HG03103 (cell line): ENCODE measurements around the gene GABBR2.

Source experiments
- ATAC-seq: cut with Tn5 transposase; IDR thresholded peaks from one replicate; pipeline ENCODE4 v1.9.1; 2021; ENCODE audit warnings: low read depth; ENCODE audit not compliant: unreplicated experiment

Gene GABBR2

DNA sequence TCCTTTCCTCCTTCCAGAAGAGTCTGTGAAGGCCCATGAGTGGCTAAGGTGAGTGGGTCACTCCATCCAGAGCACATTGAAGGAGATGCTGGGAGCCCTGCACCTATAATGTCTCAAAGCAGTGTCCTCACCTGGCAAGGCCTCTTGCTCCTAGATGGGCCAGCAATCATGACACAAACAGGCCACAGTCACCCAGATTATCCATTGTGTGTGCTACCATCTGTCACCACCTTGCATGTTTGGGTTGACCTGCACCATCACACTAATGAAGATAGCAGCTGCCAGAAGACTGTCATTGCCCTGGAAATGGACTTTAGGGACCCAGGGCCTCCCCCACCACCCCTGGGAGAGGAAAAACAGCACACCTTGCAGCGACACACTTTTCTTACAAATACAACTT lies 69.6 kb downstream of the GABBR2 start:
- ATAC-seq: no peak

DNA sequence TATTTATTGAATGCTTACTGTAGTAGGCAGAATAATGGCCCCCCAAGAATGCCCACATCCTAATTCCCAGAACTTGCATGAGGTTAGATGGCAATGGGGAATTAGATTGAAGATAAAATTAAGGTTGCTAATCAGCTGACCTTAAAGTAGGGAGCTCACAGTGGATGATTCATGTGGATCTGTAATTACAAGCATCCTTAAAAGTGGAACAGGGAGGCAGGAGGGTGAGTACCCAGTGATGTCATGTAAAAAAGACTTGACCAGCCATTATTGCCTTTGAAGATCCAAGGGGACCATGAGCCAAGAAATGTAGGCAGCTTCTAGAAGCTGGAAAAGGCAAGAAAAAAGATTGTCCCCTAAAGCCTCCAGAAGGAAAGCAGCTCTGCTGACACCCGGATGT lies 71.4 kb downstream of the GABBR2 start:
- ATAC-seq: no peak

- ATAC-seq: no peak
Measured at GRCh38 chr9:98635374-98635773, 73.4 kb downstream of the GABBR2 start.

DNA sequence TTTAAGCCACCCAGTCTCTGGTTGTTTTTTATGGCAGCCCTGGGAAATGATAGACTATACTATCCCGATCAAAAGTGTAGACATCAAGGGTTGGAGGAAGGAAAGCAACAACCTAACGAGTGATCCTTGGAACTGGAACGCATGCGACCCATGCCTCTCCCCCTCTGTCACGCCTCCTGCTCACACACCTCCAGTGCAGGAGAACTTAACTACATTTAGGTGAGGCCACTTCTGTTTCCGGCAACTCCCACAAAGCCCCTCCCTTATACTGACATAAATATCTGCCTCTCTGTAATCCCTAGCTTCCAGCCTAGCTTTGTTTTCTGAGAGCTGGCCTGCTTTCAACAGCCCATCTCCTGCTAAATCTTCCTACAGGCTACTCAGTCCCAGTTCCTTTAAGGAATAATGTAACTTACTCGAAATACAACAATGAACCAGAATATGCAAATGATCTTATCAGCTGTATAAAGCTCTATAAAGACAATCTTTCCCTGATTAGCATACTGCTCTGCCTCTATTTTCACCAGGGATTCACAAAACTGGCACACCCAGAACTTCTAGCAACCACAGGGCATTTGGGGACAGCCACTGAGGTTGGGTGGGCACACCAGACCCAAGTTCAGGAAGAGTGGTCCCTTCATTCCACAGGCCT lies 73.9 kb downstream of the GABBR2 start:
- ATAC-seq: no peak

DNA sequence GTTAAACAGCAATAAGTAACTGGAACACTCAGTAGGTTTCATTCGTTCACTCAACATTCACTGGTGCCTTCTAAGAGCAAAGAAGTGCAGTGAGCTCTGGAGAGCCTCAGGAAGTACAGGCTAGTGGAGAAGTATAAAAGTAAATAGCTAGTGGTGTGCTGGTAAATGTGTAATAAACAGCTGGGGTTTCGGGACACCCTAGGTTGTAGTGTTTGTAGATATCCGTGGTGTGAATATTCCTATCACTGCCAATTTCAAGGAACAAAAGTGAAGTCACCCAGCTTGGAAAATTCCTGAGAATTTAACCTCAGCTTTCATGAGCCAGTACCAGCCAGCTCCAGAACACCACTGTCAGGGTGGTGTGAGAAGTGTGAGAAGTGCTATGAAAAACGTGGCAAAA lies 75.9 kb downstream of the GABBR2 start:
- ATAC-seq: no peak

- no peak for ATAC-seq
Measured at GRCh38 chr9:98627296-98627695, 81.4 kb downstream of the GABBR2 start.

DNA sequence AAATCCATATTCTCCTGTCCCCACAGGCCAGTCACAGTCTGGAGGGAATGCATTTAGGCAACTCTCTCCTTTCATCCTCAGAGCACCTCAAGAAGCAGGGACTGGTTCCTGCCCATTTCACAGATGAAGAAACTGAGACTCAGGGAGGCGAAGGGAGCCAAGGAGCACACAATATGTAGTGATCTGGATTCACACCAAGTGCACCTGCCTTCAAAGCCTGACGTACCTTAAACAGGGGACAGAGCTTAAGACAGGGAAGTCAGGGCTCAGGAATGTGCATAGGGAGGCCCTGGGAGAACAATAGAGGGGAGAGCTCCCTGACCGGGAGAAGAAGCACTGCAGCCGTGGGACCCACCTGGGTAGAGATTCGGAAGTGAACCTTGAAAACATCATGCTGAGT lies 83.0 kb downstream of the GABBR2 start:
- no peak for ATAC-seq

- ATAC-seq: no peak
Measured at GRCh38 chr9:98619788-98620187, 88.9 kb downstream of the GABBR2 start.

DNA sequence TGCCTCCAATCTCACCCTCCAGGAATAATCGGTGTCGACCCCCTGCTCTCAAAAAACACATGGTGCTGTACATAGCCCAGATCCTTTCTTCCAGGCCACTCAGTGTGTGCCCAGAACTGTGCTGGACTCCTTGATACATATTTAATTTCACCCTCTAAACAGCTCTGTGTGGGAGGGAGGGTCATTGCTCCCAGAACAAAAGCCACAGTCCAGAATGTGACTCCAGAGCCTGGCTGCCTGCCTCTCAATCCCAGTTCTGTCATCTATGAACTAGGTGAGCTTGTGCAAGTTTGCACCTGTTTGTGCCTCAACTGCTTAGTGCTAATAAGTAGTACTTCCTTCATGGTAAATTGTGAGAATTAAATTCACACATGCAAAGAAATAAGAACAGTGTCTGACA lies 93.1 kb downstream of the GABBR2 start:
- ATAC-seq: no peak

DNA sequence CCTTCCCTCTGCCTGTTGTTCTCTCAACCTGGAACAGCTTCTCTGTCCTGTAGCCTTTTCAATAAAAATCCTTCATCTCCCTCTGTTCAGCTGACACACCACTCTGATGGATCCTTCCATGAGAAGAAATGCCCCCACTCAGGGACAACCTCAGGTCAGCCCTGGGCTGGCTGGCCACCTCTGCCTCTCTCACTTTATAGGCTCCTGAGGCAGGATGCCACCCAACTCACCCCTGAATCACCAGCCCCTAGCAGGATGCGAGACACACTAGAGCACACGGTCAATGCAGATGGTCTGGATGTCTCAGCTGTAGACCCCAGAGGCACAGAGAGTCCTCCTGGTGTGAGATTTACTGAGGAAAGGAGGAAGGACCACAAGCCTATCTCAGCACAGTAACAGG lies 93.8 kb downstream of the GABBR2 start:
- ATAC-seq: no peak

- no peak for ATAC-seq
Measured at GRCh38 chr9:98612061-98612752, 96.5 kb downstream of the GABBR2 start.

DNA sequence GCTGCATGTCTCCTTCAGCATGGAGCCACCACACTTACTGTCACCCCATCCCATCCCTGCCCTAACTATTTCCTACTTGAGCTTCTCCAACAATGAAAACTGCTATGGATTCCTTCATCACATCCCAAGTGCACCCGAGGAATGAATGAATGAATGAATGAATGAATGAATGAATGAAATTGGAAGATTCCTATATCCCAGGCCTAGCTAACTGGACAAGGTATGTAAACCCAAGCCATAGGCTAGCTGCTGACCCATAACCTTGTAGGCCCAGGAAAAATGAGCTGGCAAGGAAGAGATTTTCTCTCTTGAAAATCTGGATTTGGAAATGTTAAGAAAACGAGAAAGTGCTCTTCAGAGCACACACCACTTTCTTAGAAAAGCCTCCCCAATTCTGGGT lies 97.4 kb downstream of the GABBR2 start:
- no peak for ATAC-seq

GRCh38 chr9:98610711-98611110 lies 98.0 kb downstream of the GABBR2 start:
- ATAC-seq: no peak

- no peak for ATAC-seq
Measured at GRCh38 chr9:98610211-98610610, 98.5 kb downstream of the GABBR2 start.

- ATAC-seq: no peak
Measured at GRCh38 chr9:98609646-98610045, 99.1 kb downstream of the GABBR2 start.

- ATAC-seq: no peak
Measured at GRCh38 chr9:98607787-98608186, 100.9 kb downstream of the GABBR2 start.

GRCh38 chr9:98607152-98607551 lies 101.6 kb downstream of the GABBR2 start:
- no peak for ATAC-seq

DNA sequence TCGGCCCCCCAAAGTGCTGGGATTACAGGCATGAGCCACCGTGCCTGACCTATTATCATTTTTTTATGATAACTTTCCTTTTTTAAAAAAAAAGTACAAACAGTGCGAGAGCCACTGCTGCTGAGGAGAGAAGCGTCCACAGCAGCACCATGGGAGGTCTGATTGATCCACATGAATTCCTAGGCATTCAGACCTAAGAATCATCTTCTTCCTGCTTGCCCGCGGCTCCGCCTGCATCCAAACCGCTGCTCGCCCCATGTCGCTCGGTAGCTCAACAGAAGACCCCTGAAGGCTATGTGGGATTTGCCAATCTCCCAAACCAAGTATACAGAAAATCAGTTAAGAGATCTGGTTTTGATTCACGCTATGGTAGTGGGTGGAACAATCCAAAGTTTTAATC lies 102.0 kb downstream of the GABBR2 start:
- ATAC-seq: no peak

DNA sequence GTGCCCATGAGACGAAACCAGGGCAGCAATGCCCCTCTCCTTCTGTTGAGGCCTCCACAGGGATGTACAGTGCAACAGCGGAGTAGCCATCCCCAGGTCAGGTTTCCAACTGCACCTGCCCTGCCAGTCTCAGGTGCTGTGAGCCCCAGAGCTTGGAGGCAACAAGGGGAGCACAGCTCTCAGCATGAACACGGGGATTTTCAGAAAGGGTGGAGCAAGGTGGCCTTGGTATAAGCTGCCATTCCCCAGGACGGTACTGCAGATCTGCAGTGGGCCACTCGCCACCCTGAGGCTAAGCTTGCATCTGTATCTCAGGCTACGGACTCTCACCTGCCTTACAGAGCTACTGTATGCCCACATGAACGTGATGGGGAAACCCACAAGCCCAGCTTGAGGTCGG lies 103.6 kb downstream of the GABBR2 start:
- ATAC-seq: no peak

DNA sequence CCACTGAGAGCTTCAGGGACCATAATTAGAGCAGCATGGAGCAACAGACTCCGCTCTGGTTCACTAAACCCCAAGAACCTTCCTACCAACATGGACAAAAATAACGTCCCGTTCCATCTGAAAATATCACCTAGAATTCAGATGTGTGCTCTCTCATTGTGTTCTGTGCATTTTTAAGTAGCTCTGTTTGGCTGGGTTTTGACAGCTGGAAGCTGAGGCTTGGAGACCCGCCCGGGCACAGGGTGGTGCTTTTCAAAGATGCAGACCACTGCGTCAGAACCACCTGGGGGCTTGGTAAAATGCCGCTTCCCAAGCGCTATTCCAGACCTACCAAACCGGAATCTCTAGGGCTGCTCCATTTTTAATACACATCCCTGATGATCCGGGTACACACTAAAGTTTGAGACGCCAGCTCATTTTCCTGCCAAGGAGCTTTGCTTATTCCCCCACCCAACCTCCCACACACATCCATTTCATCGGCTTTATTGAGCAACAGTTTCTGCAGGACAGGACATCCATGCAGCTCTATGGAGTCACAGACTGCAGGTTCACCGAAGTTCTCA lies 104.8 kb downstream of the GABBR2 start:
- no peak for ATAC-seq

DNA sequence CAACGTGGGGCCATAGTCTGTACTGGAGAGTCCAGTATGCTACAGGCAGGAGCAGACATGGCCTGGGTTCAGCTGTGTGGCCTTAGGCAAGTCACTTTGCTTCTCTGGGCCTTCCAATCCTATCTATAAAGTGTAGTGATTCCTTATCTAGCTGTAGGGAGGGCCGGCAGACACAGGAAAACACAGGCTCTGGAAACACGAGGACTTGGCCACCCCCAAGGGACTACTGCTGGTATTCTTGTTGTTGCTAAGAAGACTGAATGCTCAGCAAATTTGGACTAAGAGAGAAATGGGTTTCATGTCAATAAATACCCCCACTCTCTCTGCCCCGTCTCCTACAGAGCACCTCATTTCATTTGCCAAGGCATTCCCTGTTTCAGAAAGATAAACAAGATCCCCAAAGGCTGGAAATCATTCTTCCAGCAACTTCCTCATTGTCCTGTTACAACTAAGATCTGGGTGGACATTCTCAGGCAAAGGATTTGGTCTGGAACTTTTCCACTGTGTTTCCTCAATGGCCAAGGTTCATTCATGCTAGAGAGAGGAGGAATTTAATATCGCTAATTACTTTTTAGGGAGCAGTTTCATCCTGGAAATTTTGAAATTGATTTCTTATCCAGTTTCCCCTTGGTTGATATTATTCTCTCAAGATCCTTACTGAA lies 105.8 kb downstream of the GABBR2 start:
- ATAC-seq: no peak

GRCh38 chr9:98600631-98601030 lies 108.1 kb downstream of the GABBR2 start:
- no peak for ATAC-seq
